Esophagus muscularis mucosa (tissue), 4 donors: ENCODE measurements around the gene DGLUCY. TPM values are rescaled to one million over a fixed set of nuclear protein-coding genes. Genes with fewer than 3 reads are reported as not detected.

Source experiments
- DNase-seq: peaks from one replicate; pipeline ENCODE4 v3.0.0-alpha.2; 2017; ENCODE audit errors: extremely low spot score
- H3K27ac ChIP-seq, 4 donors: fragments of 200-600 bp; sonication (generic); replicated peaks in 1 of 4; 1 replicate in 3 of 4; 2 replicates in 1 of 4; pipeline ENCODE4 v1.5.1; 2016 to 2019; ENCODE audit warnings: mild to moderate bottlenecking in 1 of 4
- H3K27me3 ChIP-seq, 4 donors: fragments of 200-600 bp; sonication (generic); one replicate each; pipeline versions ENCODE4 v1.5.1 to v1.6.0; 2016 to 2019
- H3K36me3 ChIP-seq, 4 donors: fragments of 200-600 bp; sonication (generic); one replicate each; pipeline ENCODE4 v1.5.1; 2016 to 2019
- H3K4me1 ChIP-seq, 4 donors: fragments of 200-600 bp; sonication (generic); one replicate each; pipeline ENCODE4 v1.5.1; 2016 to 2019
- H3K4me3 ChIP-seq, 4 donors: fragments of 200-600 bp; sonication (generic); 1 replicate in 2 of 4; 2 replicates in 2 of 4; pipeline ENCODE4 v1.5.1; 2016 to 2019; ENCODE audit warnings: mild to moderate bottlenecking in 4 of 4, moderate library complexity in 1 of 4
- H3K9me3 ChIP-seq, 4 donors: fragments of 200-600 bp; sonication (generic); 1 replicate in 3 of 4; 2 replicates in 1 of 4; pipeline ENCODE4 v1.5.1; 2016 to 2019
- EP300 ChIP-seq: sonication (generic); formaldehyde crosslinking; IDR thresholded peaks from one replicate; pipeline ENCODE4 v1.6.1; 2017; ENCODE audit warnings: antibody characterized with exemption
- POLR2A ChIP-seq: fragments of 450-650 bp; IDR thresholded peaks from one replicate; pipeline ENCODE4 v1.6.1; 2017; ENCODE audit warnings: antibody characterized with exemption, moderate library complexity, mild to moderate bottlenecking, low read depth
- POLR2AphosphoS5 ChIP-seq, 2 donors: sonication (generic); formaldehyde crosslinking; IDR thresholded peaks; one replicate each; pipeline ENCODE4 v1.6.1; 2017; ENCODE audit warnings: antibody characterized with exemption in 2 of 2
- WGBS: methylation state at CpG from one replicate; pipeline ENCODE4 v1.1.5; 2018; 5-methylcytosine and 5-hydroxymethylcytosine counted together
- intact Hi-C: fragments of 100-400 bp; cut with DNase I; formaldehyde crosslinking; loops from one replicate; pipeline ENCODE4 v1.15.1; 2023
- total RNA-seq, 4 donors: library from RNA; depleted of rRNA; stranded (reverse); fragments of >200 nt; gene quantifications; one replicate each; pipeline versions ENCODE4 v1.1.0 to v1.2.1, GENCODE V29; 2016
- TF ChIP-seq, protein P1 (sequence below), 3 experiments: fragments of 200-600 bp in 2 of 3; fragments of 450-650 bp in 1 of 3; sonication (generic) in 2 of 3; IDR thresholded peaks; one replicate each; pipeline ENCODE4 v1.5.1; 2017 to 2019; ENCODE audit warnings: antibody characterized with exemption in 3 of 3, mild to moderate bottlenecking in 2 of 3, moderate library complexity in 1 of 3

DGLUCY gene
- total RNA-seq, 4 donors from 2014 or later: 47.2 to 88.2 (median 66.5) TPM

DNA sequence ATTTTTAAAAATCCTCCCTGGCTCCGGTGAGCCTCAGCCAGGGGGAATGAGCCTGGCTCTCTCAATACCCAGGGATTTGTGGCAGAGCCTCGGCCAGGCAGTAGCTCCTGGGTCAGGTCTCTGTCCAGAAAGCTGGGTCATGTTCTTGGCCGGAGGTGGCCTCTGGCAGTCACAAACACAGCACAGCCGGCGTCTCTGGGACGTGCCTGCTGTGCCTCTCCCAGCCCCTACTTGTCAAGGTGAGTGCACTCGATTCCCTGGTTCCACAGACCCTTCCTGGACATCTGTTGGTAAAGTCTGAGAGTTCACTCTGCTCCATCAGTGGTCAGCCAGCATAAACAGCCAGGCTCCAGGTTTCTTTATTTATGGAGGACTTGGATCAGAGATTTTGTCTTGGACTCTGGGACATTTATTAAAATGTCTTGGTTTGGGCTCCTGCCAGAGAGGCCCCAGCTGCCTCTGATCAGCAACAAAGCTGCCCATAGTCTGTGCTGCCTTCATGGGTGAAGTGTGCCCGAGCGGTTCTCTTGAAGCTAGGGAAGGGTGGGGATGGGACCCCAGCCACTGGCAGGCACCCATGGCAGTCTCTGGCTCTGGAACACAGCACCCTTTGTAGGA is 56.7 kb downstream of the DGLUCY start:
- Histone ChIP-seq H3K27me3 (no peaks in the 10 kb centered on the region), H3K9me3 (no peaks in the 10 kb centered on the region), H3K4me1 (peaks cover 41 to 65% (median 56%) of the 10 kb centered on the region in 4 donors), H3K27ac (peak overlapping the region; percentile 82 to 87 (median 85)), H3K4me3 (peak overlapping the region; percentile 1 to 21 (median 14)), H3K36me3 (peaks cover 2 to 66% (median 59%) of the 10 kb centered on the region in 4 donors)
- TF ChIP-seq, protein P1, sequence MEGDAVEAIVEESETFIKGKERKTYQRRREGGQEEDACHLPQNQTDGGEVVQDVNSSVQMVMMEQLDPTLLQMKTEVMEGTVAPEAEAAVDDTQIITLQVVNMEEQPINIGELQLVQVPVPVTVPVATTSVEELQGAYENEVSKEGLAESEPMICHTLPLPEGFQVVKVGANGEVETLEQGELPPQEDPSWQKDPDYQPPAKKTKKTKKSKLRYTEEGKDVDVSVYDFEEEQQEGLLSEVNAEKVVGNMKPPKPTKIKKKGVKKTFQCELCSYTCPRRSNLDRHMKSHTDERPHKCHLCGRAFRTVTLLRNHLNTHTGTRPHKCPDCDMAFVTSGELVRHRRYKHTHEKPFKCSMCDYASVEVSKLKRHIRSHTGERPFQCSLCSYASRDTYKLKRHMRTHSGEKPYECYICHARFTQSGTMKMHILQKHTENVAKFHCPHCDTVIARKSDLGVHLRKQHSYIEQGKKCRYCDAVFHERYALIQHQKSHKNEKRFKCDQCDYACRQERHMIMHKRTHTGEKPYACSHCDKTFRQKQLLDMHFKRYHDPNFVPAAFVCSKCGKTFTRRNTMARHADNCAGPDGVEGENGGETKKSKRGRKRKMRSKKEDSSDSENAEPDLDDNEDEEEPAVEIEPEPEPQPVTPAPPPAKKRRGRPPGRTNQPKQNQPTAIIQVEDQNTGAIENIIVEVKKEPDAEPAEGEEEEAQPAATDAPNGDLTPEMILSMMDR (IDR thresholded peaks at IDR 0.05): no peak
- TF ChIP-seq EP300: no peak
- TF ChIP-seq POLR2AphosphoS5 (IDR thresholded peaks at IDR 0.05): peak; percentile 41 to 58
- peak; percentile 93 for DNase-seq
- intact Hi-C loops: loop anchor here (2.0 kb wide), 1 partner anchor 112 kb away; no protein-coding TSS in a partner anchor
- WGBS: 10% methylated on average over 7 of the region's 9 CpGs

DNA sequence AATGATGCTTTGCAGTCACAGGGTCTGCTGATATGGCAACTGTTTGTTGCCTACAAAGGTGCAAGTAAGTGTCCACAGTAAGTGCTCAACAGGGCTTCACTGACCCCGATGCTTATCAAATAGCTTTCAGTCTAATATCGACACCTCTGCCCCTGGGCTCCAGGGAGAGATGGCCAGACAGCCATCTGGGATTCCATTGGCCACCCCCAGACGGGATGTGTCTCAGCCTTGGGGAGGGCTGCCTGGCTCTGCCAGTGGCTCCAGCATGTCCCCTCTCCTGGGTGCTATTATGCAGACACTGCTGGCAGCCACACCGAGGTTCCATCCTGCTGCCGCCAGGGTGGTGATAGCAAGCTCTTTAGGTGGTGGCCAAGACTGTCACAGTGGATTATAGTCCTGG is 57.4 kb downstream of the DGLUCY start:
- peaks cover 0 to 67% (median 59%) of the 10 kb centered on the region in 4 donors for H3K36me3 ChIP-seq
- WGBS: 69% methylated on average over 4 of the region's 5 CpGs

DNA sequence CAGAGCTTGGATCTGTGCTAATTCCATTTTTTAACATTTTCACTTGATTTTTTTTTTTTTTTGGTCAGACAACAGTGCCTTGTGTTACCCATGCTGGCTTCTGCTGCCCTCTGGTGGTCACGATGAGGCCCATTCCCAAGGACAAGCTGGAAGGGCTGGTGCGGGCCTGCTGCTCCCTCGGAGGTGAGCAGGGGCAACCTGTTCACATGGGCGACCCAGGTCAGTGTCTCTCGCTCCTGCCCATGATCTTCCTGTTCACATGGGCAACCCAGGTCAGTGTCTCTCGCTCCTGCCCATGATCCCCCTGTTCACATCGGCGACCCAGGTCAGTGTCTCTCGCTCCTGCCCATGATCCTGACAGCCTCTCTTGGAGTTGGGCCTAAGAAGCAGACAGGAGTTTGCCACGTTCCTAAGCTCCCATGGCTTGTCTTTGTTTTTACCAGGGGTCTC is 59.4 kb downstream of the DGLUCY start:
- Histone ChIP-seq H3K27ac (peak overlapping the region in 3 of 4 donors; percentile 82 to 87 (median 86)), H3K36me3 (peaks cover 0 to 69% (median 55%) of the 10 kb centered on the region in 4 donors), H3K9me3 (no peaks in the 10 kb centered on the region), H3K27me3 (no peaks in the 10 kb centered on the region), H3K4me3 (no peak overlapping the region), H3K4me1 (peaks cover 38 to 63% (median 53%) of the 10 kb centered on the region in 4 donors)
- DNase-seq: peak; percentile 95
- TF ChIP-seq, protein P1 (IDR thresholded peaks at IDR 0.05): peak; percentile 90 to 95 (median 95)
- TF ChIP-seq POLR2A: no peak
- no peak for TF ChIP-seq EP300
- TF ChIP-seq POLR2AphosphoS5 (IDR thresholded peaks at IDR 0.05): peak; percentile 25 to 45
- 41% methylated on average over 10 of the region's 10 CpGs for WGBS
- intact Hi-C loops: loop anchor here (1.0 kb wide), 1 partner anchor 271 kb away; no protein-coding TSS in a partner anchor

More for the DNA sequence above, 57.4 kb downstream of the DGLUCY start:
- H3K4me3 ChIP-seq: no peak overlapping the region
- peaks cover 40 to 65% (median 56%) of the 10 kb centered on the region in 4 donors for H3K4me1 ChIP-seq
- intact Hi-C loops: loop anchor here (2.0 kb wide), 1 partner anchor 112 kb away; no protein-coding TSS in a partner anchor
- no peaks in the 10 kb centered on the region for H3K27me3 ChIP-seq
- no peaks in the 10 kb centered on the region for H3K9me3 ChIP-seq
- TF ChIP-seq EP300 (no peak), POLR2AphosphoS5 (IDR thresholded peaks at IDR 0.05) (no peak), POLR2A (no peak)
- TF ChIP-seq, protein P1 (IDR thresholded peaks at IDR 0.05): no peak
- no peak for DNase-seq
- H3K27ac ChIP-seq: peak overlapping the region; percentile 82 to 87 (median 85)

DNA sequence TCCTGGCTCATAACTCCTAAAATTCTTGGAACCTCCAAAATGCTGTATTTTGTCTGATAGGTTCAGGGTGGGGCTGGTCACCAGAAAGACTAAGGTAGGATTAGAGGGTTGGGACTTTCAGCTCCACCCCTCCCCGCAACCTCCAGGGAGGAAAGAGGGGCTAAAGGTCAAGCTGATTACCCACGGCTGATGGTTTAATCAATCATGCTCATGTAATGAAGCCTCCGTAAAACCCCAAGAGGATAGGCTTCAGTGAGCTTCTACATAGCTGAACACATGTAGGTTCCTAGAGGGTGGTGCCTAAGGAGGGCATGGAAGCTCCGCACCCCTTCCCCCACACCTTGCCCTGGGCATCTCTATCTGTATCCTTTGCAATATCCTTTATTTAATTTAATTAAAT is 60.0 kb downstream of the DGLUCY start:
- DNase-seq: no peak
- peak overlapping the region in 2 of 4 donors; percentile 82 to 87 for H3K27ac ChIP-seq
- intact Hi-C loops: loop anchor here (1.0 kb wide), 1 partner anchor 272 kb away; no protein-coding TSS in a partner anchor
- H3K27me3 ChIP-seq: no peaks in the 10 kb centered on the region
- peaks cover 3 to 68% (median 55%) of the 10 kb centered on the region in 4 donors for H3K36me3 ChIP-seq
- H3K4me3 ChIP-seq: no peak overlapping the region
- peaks cover 38 to 56% (median 52%) of the 10 kb centered on the region in 4 donors for H3K4me1 ChIP-seq
- no peaks in the 10 kb centered on the region for H3K9me3 ChIP-seq
- TF ChIP-seq POLR2AphosphoS5 (IDR thresholded peaks at IDR 0.05): no peak
- WGBS: 77% methylated on average over 4 of the region's 4 CpGs

DNA sequence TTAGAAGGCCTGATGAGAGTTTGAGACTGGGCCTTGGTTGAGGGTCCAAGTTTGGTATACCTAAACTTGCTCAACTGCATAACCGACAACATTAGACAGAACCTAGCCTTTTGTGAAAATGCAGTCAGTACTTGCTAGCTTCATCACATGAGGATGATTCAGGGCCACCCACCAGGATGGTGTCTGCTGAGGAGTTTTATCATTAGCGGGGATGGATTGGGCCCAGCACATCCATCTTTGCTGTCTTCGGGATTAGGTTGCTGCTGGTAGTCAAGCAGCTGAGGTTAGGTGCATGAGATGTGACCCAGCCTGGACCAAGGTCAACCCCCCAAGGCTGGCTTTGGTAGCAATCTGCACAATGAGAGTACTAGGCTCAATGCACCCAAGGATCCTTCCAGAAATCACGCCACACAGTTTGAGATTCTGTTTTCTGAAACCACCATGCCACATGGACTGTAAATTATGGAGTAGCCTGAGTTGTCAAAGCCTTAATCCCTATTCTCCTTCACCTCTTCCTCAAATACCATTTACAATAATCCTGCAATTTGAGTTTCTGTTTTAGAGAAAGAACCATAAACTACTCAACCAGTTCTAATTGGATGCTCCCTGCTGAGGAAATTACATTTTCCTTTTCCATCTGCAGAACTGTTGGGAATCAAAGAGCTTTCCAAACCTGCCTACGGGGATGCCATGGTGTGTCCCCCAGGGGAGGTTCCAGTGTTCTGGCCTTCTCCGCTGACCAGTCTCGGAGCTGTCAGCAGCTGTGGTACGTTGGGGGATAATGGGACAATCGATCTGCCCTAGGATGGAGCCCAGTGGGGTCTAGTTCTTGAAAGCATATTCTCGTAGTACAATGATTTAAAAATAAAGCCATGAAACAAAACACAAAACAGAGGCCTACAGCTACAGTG is 61.7 kb downstream of the DGLUCY start:
- TF ChIP-seq, protein P1 (IDR thresholded peaks at IDR 0.05): no peak
- TF ChIP-seq POLR2AphosphoS5 (IDR thresholded peaks at IDR 0.05) (no peak), POLR2A (no peak), EP300 (no peak)
- Histone ChIP-seq H3K4me1 (peaks cover 27 to 40% (median 36%) of the 10 kb centered on the region in 4 donors), H3K4me3 (no peak overlapping the region), H3K36me3 (peaks cover 12 to 67% (median 56%) of the 10 kb centered on the region in 4 donors), H3K27ac (no peak overlapping the region), H3K27me3 (no peaks in the 10 kb centered on the region), H3K9me3 (no peaks in the 10 kb centered on the region)
- WGBS: 79% methylated on average over 10 of the region's 10 CpGs
- DNase-seq: no peak
- intact Hi-C loops: no loop called here
